ENCODE data around the gene DCLK2. TPM values are rescaled to one million over a fixed set of nuclear protein-coding genes. Genes with fewer than 3 reads are reported as not detected.

DCLK2 gene
- total and polyA plus RNA-seq, 2 of the 8 experiments (the other 6 are each of a cell fraction or from before 2014, with no cell fraction given): 0.32 to 0.37 TPM

DNA sequence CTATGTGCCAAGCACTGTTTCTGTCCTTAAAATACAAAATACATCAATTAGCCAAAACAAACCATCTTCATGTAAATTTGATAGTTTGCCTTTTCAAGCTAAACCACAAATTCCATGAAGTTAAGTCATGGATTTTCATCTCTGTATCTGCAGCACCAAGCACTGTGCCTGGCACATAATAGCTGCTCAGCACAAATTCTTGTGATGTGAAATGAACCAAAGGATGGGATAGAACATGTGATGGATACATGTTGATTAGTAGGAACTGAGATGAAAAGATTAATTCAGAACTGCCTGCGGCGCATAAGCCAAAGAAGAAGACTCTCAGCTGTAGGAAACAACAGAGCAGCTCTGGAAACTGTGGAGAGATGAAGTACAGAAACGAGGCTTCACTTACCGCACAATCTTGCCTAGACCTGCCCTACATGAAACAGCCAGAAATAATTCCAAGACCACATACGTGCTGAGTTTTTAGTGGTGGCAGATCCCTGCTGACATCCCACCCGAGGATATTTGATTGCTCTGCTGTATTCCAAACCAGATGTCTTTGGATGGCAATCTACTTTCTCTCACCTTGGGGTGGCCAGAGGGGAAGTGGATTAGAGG is 40.9 kb upstream of the DCLK2 start:
- TF ChIP-seq RBBP5 (IDR thresholded peaks at IDR 0.05; ENCODE audit: borderline replicate concordance, low read depth, low read length) (no peak), HDAC6 (IDR thresholded peaks at IDR 0.05; ENCODE audit: low read depth, low read length) (no peak), JUND (IDR thresholded peaks at IDR 0.05; ENCODE audit: low read length) (no peak), FOSL1 (IDR thresholded peaks at IDR 0.05; ENCODE audit: insufficient read depth, low read depth, low read length) (no peak), SIX5 (IDR thresholded peaks at IDR 0.05; ENCODE audit: low read depth, low read length) (no peak)
- TF ChIP-seq, protein P1, sequence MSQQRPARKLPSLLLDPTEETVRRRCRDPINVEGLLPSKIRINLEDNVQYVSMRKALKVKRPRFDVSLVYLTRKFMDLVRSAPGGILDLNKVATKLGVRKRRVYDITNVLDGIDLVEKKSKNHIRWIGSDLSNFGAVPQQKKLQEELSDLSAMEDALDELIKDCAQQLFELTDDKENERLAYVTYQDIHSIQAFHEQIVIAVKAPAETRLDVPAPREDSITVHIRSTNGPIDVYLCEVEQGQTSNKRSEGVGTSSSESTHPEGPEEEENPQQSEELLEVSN (IDR thresholded peaks at IDR 0.05): no peak
- Histone ChIP-seq H3K23me2 (ENCODE audit: low read depth, low read length) (no peaks in the 10 kb centered on the region), H2BK15ac (ENCODE audit: low read length) (no peak overlapping the region), H3K18ac (ENCODE audit: extremely low read depth, low read length) (no peak overlapping the region), H3K14ac (ENCODE audit: insufficient read length) (no peak overlapping the region), H2BK5ac (ENCODE audit: low read depth, low read length) (no peak overlapping the region), H4K5ac (ENCODE audit: insufficient read length, low read depth, low read length) (no peak overlapping the region), H3K4me1 (replicated peaks in 1 of 4; ENCODE audit: control insufficient read depth in 3 of 4, insufficient read depth in 4 of 4, low read length in 3 of 4) (peaks cover 0 to 8% (median 4%) of the 10 kb centered on the region in 4 experiments; a peak in 3 of 7 replicates), H2BK20ac (ENCODE audit: low read length) (no peak overlapping the region), H3K27ac (ENCODE audit: low read depth, low read length) (no peak overlapping the region), H2AFZ (ENCODE audit: low read length) (no peak overlapping the region), H3K56ac (replicated peaks; ENCODE audit: insufficient read length, low read depth, low read length) (no peak overlapping the region), H3K79me2 (ENCODE audit: control insufficient read depth in 1 of 2, insufficient read depth in 2 of 2, low read length in 2 of 2) (no peaks in the 10 kb centered on the region), H3K27me3 (replicated peaks in 1 of 4; ENCODE audit: control insufficient read depth in 3 of 4, extremely low read depth in 1 of 4, insufficient read depth in 3 of 4, low read length in 3 of 4) (peaks cover 0 to 3% (median 0%) of the 10 kb centered on the region in 4 experiments; a peak in 2 of 7 replicates), H2BK12ac (ENCODE audit: low read depth, low read length) (no peak overlapping the region), H3K9ac (replicated peaks in 1 of 4; ENCODE audit: extremely low read depth in 1 of 4, low read depth in 3 of 4, low read length in 3 of 4) (no peak overlapping the region), H3K4ac (replicated peaks; ENCODE audit: insufficient read length, low read depth, low read length) (no peak overlapping the region), H4K91ac (replicated peaks; ENCODE audit: insufficient read length, low read length) (no peak overlapping the region), H3K4me3 (ENCODE audit: extremely low read depth in 1 of 4, insufficient read depth in 2 of 4, low read depth in 3 of 4, low read length in 4 of 4) (no peak overlapping the region), H3K9me3 (ENCODE audit: insufficient read depth in 2 of 2, low read depth in 1 of 2, low read length in 1 of 2) (no peaks in the 10 kb centered on the region), H3K4me2 (ENCODE audit: insufficient read depth in 1 of 2, low read depth in 2 of 2, low read length in 2 of 2) (no peak overlapping the region), H2BK120ac (replicated peaks; ENCODE audit: low read depth, low read length) (no peak overlapping the region), H4K20me1 (replicated peaks in 1 of 2; ENCODE audit: control insufficient read depth in 1 of 2, insufficient read depth in 2 of 2, low read length in 2 of 2) (no peaks in the 10 kb centered on the region), H2AK5ac (ENCODE audit: low read depth, low read length) (no peak overlapping the region), H3K36me3 (ENCODE audit: control insufficient read depth in 2 of 4, insufficient read depth in 4 of 4, low read length in 3 of 4) (no peaks in the 10 kb centered on the region), H3K79me1 (ENCODE audit: low read depth, low read length) (no peaks in the 10 kb centered on the region), H3K23ac (ENCODE audit: insufficient read length) (no peak overlapping the region), H4K8ac (ENCODE audit: extremely low read depth, insufficient read depth, low read length) (no peak overlapping the region)
- DNase-seq (ENCODE audit: low read depth in 1 of 2, low spot score in 2 of 2): no peak
- no peak for FAIRE-seq
- 84% methylated on average over 6 of the region's 6 CpGs; no CpG with 5 or more reads in 1 of the 2 experiments for WGBS, 2 experiments (ENCODE audit: extremely low coverage in 1 of 2, insufficient coverage in 1 of 2, insufficient read length in 1 of 2, insufficient replicate concordance in 2 of 2, low coverage in 1 of 2, low lambda C conversion rate in 2 of 2, missing lambda C conversion rate in 1 of 2)
- ChIA-PET POLR2A (ENCODE audit: partially characterized antibody) (no interaction called here), CTCF (ENCODE audit: partially characterized antibody) (interaction anchor here (1.7 kb wide), 1 partner anchor 173 kb away, joined by 5 read pairs; no protein-coding TSS in a partner anchor)
